Activated CD8-positive, alpha-beta memory T cell treated with anti-CD3 and anti-CD28 coated beads for 1 hour (primary cell): Measurements from ENCODE around the gene IRAK2.

Source experiments
- DNase-seq, 2 donors: peaks; one replicate each; pipeline ENCODE4 v3.0.0-alpha.2; 2020; ENCODE audit warnings: low read depth in 1 of 2; ENCODE audit errors: extremely low read depth in 1 of 2

The IRAK2 gene

DNA sequence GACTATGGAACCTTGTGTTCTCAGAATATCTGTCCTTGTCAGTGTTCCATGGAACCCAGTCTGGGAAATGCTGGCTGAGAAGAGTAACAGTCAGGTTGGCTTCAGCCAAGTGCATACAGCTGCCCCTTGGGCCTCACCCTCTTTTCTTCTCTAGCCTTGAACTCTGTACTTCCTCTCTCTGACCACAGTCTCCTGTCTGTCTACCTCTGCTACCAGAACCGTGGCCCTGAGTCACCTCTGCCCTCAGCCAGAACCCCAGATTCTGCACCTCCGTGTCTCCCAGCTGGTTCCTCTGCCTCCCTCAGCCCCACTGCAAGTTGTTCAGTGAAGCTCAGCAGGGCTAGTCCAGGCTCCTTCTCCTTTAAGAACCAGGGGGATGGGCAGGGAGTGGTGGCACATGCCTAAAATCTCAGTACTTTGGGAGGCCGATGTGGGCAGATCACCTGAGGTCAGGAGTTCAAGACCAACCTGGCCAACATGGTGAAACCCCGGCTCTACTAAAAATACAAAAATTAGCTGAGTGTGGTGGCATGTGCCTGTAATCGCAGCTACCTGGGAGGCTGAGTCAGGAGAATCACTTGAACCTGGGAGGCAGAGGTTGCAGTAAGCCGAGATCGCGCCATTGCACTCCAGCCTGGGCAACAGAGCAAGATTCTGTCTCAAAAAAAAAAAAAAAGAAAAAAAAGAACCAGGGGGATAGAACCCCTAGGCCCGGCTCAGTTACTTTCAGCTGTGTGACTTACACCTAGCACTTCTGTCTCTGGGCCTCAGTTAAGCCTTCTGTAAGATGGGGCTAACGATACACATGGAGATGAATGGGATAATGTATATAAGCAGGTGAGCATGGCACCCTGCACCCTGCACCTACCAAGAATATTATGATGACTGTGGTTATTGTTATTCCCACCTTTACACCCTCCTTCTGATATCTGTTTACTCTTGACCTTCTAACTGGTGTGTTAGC is 59.2 kb downstream of the IRAK2 start:
- DNase-seq: no peak

DNA sequence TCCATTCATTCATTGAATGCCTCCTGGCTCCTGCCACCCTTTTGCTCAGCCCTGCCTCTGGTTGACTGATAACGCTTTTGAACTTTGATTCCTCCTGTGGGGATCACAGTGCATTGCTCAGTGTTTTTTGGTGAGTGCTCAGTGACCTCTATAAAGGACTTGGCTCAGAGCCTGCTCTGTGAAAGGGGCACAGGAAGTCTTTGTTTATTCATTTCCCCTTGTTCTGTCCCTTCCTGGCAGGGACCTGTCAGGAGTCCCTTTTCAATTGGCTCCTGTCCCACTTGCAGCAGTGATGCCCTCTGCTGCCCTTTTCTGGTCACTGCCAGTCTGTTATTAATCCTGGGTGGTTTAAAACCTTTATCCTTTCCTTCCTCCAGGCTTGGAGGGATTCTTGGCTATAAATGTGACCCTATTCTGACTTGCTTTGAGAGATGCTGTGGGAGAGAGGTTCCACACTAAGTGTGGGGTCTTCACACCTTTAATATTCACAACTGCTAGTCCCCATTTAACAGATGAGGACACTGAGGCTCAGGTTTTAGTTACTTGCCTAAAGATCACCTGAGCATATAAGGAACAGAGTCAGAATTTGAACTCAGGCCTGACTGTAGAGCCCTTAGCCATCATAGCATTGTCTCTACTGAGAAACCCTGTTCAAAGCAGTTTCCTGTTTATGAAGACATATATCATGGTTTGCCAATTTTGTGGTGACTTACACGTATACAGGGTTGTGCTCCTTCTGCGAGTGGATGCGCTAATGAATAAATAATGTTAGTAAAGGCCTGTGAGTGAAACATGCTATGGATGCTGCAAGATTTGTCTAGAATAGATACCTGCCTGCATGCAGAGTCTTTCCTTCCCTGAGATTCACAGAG is 60.3 kb downstream of the IRAK2 start:
- no peak for DNase-seq

DNA sequence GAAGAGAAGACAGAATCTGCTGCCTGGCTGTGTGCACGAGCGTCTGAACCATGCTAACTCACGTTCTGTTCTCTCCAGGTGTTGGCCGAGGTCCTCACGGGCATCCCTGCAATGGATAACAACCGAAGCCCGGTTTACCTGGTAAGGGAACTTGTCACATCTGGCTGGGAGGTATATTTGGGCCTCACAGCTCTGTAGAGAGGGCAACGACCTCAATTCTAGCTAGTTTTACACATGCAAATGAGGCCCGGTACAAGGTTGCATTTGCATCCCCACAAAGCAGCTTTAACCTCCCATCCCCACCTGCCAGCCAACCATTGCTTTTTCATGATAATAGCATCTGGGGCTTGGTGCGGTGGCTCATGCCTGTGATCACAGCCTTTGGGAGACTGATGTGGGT is 61.6 kb downstream of the IRAK2 start:
- no peak for DNase-seq

DNA sequence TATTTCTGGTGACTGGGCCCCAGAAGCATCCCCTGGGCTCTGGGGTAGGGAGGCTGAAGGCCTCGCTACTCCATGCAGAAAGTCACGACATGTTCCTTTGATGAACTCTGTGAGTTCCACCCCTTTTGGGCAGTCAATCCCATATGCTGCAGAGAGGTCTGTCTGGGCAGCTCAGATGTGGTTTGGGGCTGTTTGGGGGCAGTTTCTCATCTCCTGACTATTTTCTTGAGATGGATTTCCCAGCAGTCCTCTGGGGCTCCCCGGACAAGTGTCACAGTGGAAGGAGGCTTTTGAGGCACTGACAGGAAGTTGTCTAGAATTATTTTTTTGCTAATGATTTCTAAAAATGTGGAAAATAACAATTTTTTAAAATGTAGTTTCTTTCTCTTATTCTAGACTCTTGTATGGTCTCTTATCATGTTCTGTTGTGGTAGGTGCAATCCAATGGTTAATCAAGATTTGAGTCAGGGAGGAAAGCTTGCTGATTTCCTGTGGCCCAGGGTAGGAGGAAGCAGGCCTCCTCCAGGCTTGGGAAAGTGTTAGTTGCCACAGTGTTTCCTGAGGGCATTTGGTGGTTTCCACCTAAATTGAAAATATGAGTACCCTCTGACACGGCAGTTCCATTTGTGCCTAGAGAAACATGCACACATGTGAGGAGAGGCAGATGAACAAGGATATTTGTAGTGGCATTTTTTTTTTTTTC is 63.7 kb downstream of the IRAK2 start:
- no peak for DNase-seq

DNA sequence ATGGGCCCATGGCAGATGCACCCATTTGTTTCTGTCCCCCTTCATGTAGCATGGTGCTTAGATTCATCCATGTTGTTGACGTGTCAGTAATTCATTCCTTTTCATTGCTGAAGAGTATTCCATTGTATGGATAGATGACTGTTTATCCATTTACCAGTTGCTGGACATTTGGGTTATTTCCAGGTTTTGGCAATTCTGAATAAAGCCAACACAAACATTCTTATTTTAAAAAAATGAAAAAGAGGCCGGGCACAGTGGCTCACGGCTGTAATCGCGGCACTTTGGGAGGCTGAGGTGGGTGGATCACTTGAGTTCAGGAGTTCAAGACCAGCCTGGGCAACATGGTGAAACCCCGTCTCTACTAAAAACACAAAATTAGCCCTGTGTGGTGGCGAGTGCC is 64.9 kb downstream of the IRAK2 start:
- no peak for DNase-seq

DNA sequence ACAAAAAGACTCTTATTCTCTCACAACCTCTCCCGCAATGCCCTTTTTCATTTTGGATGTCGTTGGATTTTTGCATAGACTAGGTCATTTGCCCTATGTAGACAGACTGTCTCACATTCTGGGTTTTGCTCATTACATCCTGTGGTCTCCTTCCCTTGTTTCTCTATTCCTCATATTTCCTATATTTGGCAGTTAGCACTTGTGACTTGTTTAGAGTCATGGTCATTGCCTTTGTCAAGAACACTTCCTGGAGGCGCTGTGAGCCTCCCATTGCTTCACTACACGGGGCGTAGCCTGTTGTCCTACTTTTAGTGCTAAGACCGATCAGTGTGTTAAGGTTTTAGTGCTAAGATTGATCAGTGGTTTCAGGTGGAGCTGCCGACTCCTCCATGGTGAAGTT is 67.4 kb downstream of the IRAK2 start:
- no peak for DNase-seq

DNA sequence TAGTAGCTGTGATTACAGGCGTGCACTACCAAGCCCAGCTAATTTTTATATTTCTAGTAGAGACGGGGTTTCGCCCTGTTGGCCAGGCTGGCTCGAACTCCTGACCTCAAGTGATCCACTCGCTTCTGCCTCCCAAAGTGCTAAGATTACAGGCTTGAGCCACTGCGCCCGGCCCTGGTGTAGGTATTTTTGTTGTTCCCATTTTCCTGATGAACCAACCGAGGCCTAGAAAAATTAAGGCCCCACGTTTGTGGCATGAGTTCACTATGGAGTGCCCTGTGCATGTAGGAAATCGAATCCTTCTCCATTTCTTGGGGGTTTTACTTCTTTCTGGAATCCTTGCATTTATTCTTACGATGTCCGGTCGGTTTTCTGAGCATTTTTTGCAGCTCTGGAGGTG is 69.3 kb downstream of the IRAK2 start:
- DNase-seq: no peak

DNA sequence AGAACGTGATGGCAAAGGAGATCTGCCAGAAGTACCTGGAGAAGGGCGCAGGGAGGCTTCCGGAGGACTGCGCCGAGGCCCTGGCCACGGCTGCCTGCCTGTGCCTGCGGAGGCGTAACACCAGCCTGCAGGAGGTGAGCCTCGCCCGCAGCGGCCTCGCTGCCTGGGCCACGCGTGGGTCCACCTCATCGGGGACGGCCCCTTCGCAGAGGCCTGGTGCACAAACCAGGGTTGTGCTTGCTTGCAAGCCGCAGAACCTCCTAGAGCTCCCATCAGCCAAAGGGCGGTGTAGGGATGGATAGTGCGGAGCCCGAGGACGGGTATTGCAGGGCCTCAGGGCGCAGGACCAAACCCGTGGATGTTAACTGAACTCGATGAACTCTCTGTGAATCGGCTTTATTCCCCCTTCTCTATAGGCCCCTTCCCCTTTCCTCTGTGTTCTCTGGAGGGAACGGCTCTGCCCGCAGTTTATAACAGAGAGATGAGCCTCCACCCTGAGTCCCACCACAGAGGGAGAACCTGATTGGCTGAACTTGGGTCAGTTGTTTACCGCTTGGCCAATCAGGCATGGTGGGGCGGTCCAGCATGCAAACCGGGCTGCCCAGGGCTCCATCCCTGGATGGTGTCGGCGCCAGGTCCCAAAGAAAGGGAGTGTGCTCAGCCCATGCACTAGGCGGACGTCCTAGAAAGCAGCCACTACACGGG is 70.0 kb downstream of the IRAK2 start:
- no peak for DNase-seq

DNA sequence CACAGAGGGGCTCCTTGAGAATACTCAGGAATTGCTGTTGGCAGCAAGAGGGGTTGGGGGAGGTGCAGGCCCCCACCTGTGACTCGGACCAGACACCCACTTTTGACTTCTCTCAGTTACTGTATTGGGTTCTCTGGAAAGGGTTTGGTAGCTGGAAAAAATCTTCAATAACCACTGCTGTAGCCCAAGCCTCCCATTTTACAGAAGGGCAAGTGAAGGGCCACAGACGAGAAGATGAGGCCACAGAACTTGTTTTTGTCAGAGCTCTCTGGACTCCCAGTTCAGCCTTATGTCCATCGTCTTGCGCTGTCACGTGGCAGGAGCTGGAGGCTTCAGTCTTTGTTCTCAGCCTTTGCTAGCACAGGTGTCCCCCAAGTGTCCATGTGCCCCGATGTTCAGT is 70.8 kb downstream of the IRAK2 start:
- no peak for DNase-seq

DNA sequence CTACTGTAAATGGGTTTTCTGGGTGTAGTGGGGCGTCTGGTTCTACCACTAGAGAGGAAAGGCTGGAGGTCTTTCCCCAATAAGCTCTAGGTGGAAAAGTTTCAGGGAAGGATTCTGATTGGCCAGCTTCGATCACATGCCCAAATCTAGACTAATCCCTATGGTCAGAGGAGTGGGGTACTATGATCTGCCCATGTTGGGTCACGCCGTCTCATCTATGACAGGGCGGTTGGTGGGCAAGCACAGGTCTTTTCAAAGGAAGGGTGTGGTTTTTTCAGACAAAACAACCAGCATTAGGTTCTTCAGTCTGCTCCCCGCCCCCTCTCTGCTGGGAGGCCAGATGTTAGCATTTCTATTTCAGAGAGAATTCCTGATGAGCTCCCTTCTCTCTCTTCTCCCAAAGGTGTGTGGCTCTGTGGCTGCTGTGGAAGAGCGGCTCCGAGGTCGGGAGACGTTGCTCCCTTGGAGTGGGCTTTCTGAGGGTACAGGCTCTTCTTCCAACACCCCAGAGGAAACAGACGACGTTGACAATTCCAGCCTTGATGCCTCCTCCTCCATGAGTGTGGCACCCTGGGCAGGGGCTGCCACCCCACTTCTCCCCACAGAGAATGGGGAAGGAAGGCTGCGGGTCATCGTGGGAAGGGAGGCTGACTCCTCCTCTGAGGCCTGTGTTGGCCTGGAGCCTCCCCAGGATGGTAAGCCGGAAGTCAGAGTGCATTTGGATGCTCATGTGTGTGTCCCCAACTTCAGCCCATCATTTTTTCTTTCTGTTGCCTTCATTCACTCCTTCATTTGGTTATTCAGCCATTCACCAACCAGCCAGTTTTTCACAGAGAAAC is 73.8 kb downstream of the IRAK2 start:
- no peak for DNase-seq

DNA sequence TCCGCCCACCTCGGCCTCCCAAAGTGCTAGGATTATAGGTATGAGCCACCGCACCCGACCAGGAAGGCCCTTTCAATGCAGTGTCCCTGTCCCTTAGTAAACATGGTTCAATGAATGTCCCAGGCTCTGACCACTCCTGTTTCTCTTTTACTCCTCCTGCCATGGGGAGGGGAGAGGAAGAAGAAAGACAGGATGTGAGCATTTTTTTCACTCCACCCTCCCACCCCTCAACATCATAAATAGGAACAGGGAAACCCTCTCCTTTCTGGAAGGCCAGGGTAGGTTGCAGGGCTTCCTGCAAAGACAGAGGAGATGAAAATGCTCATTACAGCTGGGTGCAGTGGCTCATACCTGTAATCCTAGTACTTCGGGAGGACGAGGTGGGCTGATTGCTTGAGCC is 76.1 kb downstream of the IRAK2 start:
- no peak for DNase-seq

DNA sequence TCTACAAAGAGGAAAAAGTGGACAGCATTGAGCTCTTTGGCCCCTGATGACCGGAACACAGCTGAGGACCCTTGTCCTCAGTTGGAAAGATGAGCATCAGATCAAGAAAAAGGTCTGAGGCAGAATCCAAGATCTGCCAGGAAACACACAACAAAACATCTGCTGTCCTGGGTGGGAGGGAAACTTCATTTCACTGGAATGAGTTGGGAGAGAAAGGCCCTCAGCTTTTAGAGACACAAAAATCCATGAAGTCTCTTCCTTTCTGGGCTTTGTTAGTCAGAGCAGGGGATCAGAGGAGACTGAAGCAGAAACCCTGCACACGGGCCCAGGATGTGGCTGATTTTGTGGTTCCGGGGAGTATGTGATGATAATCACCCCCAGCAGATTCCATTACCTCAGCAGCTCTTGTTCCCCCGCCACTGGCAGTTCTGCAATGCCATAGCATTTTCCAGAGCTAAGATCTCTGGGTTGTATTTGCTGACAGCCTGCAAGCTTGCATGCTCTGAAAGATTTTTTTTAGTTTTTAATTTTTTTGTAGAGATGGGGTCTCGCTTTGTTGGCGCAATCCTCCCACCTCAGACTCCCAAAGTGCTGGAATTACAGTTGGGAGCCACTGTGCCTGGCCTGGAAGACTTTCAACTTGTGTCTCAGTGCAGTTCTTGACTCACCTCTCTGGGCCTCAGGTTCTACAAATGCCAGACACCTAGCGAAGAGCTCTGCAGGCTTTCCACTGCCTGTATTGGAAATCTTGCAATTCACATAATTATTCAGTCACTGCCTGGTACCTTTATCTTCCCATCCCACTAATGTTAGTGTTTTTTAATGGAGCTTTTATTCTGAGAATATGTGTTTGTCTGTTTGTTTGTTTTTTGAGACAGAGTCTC is 77.7 kb downstream of the IRAK2 start:
- DNase-seq: peak; percentile 56 to 61

DNA sequence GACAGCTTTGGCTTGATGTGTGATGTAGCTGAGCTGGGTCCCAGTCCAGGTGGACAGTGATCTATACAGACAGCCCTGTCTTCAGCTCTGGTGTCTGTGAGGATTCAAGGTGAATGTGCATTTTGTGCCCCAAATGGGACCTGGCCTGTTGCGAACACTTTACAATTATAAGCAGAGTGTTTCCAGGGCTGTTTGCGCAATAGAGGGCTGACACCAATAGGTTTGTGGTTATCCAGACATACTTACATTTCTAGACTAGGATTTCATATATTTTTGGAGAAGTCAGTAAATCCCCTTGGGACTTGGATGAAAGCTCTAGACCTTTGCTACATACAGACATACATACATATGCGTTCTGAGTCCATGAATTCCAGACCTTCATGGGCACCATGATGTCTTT is 79.3 kb downstream of the IRAK2 start:
- no peak for DNase-seq

DNA sequence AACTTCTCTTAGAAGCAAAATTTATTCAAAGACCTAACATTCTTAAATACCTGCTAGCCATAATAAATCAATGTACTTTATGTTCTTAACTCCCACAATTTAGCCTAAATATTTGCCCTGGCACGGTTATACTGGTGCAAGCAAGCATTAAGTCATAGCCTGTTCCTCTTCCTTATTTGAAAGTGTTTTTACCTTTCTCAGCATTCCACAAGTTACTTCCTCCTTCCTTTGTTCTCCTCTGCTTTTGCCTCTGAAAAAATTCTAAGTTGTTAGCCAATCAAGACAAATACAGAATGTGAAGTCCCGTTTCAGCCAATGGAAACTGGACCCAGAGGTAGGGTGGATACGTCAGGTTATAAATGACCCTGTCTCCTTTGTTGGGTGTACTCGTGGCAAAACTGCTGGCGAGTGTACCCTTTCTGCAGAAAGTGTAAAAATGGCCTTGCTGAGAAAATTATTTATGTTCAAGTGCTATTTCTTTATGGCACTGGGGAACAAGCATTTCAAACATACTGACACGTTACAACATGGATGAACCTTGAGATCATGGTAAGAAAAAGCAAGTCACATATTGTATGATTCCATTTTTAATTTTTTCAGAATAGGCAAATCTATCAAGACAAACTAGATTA is 80.5 kb downstream of the IRAK2 start:
- DNase-seq: no peak

DNA sequence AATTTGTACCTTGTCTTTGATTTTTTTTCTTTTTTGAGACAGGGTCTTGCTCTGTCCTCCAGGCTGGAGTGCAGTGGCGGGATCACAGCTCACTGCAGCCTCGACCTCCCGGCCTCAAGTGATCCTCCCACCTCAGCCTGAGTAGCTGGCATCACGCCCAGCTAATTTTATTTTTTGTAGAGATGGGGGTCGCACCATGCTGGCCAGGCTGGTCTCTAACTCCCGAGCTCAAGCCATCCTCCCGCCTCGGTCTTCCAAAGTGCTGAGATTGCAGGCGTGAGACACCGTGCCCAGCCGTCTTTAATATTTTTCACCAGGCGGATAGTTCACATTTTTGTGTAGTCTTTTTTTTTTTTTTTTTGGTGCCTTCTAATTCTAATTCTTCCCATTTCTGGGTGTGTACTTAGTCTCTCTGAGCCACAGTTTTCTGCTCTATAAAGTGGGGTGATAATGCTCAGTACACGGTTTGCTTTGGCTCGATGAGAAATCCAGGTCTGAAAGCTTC is 83.0 kb downstream of the IRAK2 start:
- no peak for DNase-seq

DNA sequence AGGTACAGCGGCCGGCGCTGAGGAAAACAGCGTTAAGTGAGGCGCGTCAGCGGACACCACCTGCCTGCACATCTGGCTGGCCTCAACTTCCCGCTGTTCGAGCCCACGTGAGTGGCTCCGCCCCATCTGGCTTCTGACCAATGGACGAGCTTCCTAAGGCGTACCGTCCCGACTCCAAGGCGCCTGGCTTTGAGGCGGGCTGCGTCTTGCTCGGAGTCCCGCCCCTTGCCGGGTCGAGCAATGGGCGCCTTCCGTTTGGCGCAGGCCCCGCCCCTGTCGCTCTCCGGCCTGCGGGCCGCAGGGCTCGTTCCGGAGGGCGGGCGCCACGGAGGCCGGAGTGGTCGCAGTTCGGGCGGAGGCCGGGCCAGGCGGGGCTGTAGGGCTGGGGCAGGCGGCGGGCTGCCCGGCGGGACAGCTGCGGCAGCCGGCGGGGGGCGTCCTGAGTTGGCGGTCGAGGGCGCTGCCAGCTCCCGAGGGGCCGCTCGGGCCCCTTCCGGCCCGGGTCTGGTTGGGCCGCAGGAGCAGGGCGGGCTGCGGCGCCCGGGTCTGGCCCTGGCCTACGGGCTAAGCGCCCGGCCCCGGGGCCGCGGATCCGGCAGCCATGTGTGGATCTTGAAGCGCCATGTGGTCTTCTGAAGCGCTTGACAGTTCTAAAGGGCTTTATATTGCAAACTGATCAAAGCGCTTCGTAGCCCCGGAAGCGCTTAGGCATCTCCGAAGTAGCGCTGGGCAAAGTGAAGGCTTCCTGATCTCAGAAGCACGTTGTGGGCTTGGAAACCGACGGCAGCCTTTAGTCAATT is 83.7 kb downstream of the IRAK2 start, which contains the start of gene TATDN2:
TATDN2 (plus strand) TSS at position 276 of the 800 bp plus-strand sequence. CDS start 742 bp downstream, outside the sequence.
- DNase-seq: peak; percentile 80 to 84
